ENCODE measurements around the gene CCDC197.

- TF ChIP-seq CTCF (conservative IDR thresholded peaks at IDR 0.05; ENCODE audit: low read depth, low read length) (no peak), RFX5 (IDR thresholded peaks at IDR 0.05; ENCODE audit: low read depth, low read length) (no peak), POLR2A (IDR thresholded peaks at IDR 0.05; ENCODE audit: low read depth, low read length) (no peak), ELK1 (IDR thresholded peaks at IDR 0.05; ENCODE audit: borderline replicate concordance, low read depth, low read length) (no peak), RAD21 (IDR thresholded peaks at IDR 0.05; ENCODE audit: low read length) (no peak)
Observed at GRCh38 chr14:93960774-93961438, 36.2 kb upstream of the CCDC197 start.

Data from IMR-90 (cell line).